Pancreas (tissue), 10 donors: ENCODE results near the gene MYH9. TPM values are rescaled to one million over a fixed set of nuclear protein-coding genes. Genes with fewer than 3 reads are reported as not detected.
A peak's percentile ranks its signal among the peaks of the same experiment; 100 is the strongest.

Source experiments
- ATAC-seq, 4 donors: fragments of 200-7000 bp; cut with Tn5 transposase; one replicate each; pipeline versions ENCODE4 v1.8.0 to v1.9.1; 2020; ENCODE audit warnings: mild to moderate bottlenecking in 4 of 4, moderate library complexity in 4 of 4
- DNase-seq, 6 donors: peaks; one replicate each; pipeline ENCODE4 v3.0.0-alpha.2; 2020
- FAIRE-seq: peaks from 2 replicates; lab custom pipeline; 2012; peaks lifted over from hg19 to GRCh38; lab: Jason Lieb, UNC
- H3K27ac ChIP-seq, 4 donors: fragments of 200-600 bp; sonication (generic); 1 replicate in 3 of 4; 2 replicates in 1 of 4; pipeline versions ENCODE4 v1.5.0 to v1.8.0; 2020
- H3K27me3 ChIP-seq, 4 donors: fragments of 200-600 bp; one replicate each; pipeline ENCODE4 v1.8.0; 2021
- H3K36me3 ChIP-seq, 3 donors: fragments of 200-600 bp; sonication (generic) in 1 of 3; one replicate each; pipeline versions ENCODE4 v1.5.0 to v1.8.0; 2020 to 2021
- H3K4me1 ChIP-seq, 3 donors: fragments of 200-600 bp; one replicate each; pipeline ENCODE4 v1.8.0; 2021
- H3K4me3 ChIP-seq, 4 donors: fragments of 200-600 bp; sonication (generic) in 2 of 4; one replicate each; pipeline versions ENCODE4 v1.5.0 to v1.8.0; 2020 to 2021
- H3K9me3 ChIP-seq, 4 donors: fragments of 200-600 bp; one replicate each; pipeline ENCODE4 v1.8.0; 2021
- WGBS, 2 donors: extraction: QIAGEN DNeasy Blood & Tissue Kit; methylation state at CpG; one replicate each; pipeline ENCODE4 v1.1.7; 2013; 5-methylcytosine and 5-hydroxymethylcytosine counted together
- intact Hi-C, 3 donors: fragments of 100-400 bp; cut with DNase I; formaldehyde crosslinking; loops; one replicate each; pipeline versions ENCODE4 v1.11.1 to v1.14.2; 2022
- polyA plus RNA-seq, 2 donors: library from polyadenylated mRNA; stranded (reverse); fragments of 200-250 nt; gene quantifications; one replicate each; pipeline ENCODE4 v1.2.3, GENCODE V29; 2013
- total RNA-seq, 6 donors: library from RNA; stranded (reverse); fragmentation: NEBNext Ultra II Directional in 4 of 6; extraction: Animal tissue kit (Norgen Biotek cat#: 25700) in 4 of 6; gene quantifications; one replicate each; pipeline versions ENCODE4 v1.2.1 to v1.2.4, GENCODE V29; 2021 to 2023
- TF ChIP-seq, protein P1 (sequence below), 4 donors: fragments of 200-600 bp; sonication (generic) in 3 of 4; IDR thresholded peaks; one replicate each; pipeline versions ENCODE4 v1.5.0 to v1.8.0; 2021; ENCODE audit warnings: antibody characterized with exemption in 4 of 4
- donor health status: healthy with polysubstance abuse.
- donor health status: DM: no; HTN: no; CAD: no; lungs with moderate emphysema.
- donor health status: DM: no; HTN: no; CAD: no.
- donor health status: control.
- donor health status: control.
- donor health status: Bipolar disorder and iron deficiency.
- donor health status: DM: yes; HTN: yes; CAD: no.
- donor health status: DM: no; HTN: no; CAD: no.
- donor health status: DM: no; HTN: no; CAD: no.
- donor health status: DM: yes; HTN: yes; CAD: no.

The MYH9 gene
- total and polyA plus RNA-seq, 8 donors, result 80.9 to 554 (median 376) TPM

DNA sequence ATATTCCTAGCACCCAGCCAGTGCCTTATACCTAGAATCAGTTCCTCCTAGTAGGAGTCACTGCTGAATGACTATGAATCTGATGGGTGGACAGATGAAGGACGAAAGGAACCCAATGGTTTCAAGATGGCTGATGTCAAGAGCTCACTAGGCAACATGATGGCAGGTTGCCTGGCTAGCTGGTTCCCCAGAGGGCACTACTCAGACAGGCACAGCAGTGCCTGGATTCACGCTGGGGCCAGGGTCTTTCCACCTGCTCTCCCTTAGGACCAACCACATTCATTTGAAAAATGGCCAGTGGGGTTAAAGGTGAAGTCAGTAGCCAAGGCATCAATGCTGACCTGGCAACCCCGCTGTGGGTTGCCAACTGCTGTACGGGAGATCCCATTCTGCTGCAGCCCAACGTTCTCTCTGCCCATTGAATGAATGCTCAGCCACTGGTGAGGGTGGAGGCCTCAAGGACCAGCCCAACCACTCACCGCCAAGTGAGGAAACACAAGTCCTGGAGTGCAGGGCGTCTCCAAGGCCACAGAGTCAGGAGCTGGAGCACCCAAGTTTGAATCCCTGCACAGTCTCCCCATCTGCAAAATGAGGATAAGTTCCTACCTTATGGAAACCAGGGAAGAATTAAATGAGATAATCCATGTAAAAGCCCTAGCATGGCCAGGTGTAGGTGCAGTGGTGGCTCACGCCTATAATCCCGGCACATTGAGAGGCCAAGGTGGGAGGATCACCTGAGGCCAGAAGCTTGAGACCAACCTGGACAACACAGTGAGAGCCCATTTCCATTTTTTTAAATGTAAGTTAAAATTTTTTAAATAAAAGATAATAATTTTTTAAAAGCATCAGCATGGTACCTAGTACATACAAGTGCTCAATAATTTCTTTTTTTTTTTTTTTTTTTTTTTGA is 12.4 kb downstream of the MYH9 start:
- FAIRE-seq, result no peak
- Histone ChIP-seq H3K36me3 (no peaks in the 10 kb centered on the region), H3K4me3 (no peak overlapping the region), H3K4me1 (peaks cover 56 to 93% (median 63%) of the 10 kb centered on the region in 3 donors), H3K9me3 (no peaks in the 10 kb centered on the region), H3K27me3 (no peaks in the 10 kb centered on the region), H3K27ac (peak overlapping the region in 2 of 4 donors; percentile 8 to 33)
- 57 to 58% methylated on average over 9 of the region's 9 CpGs for WGBS, 2 donors
- TF ChIP-seq, protein P1, sequence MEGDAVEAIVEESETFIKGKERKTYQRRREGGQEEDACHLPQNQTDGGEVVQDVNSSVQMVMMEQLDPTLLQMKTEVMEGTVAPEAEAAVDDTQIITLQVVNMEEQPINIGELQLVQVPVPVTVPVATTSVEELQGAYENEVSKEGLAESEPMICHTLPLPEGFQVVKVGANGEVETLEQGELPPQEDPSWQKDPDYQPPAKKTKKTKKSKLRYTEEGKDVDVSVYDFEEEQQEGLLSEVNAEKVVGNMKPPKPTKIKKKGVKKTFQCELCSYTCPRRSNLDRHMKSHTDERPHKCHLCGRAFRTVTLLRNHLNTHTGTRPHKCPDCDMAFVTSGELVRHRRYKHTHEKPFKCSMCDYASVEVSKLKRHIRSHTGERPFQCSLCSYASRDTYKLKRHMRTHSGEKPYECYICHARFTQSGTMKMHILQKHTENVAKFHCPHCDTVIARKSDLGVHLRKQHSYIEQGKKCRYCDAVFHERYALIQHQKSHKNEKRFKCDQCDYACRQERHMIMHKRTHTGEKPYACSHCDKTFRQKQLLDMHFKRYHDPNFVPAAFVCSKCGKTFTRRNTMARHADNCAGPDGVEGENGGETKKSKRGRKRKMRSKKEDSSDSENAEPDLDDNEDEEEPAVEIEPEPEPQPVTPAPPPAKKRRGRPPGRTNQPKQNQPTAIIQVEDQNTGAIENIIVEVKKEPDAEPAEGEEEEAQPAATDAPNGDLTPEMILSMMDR (IDR thresholded peaks at IDR 0.05), result no peak
- intact Hi-C loops, result no loop called here
- ATAC-seq, result peak in 2 of 4 donors; percentile 16 to 20
- DNase-seq, result no peak

DNA sequence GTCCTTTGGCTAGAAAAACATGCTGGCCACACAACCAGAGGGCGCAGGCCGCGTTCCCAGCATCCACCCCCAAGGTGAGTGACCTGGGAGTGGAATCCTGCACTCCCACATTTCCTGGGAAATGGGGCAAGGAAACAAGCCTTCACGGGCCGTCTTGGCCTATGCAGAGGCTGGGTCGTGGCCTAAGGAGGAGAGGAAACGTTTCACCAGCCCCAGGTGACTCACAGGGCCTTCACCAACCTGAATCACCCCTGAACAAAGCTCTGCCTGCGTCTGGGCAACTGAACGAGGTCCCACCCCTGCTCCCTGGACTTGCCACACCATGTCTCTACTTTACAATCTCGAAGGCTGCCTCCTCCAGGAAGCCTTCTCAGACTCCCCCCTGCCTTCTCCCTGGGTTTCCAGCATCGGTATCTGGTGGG is 13.2 kb downstream of the MYH9 start:
- peak in 1 of 4 donors; percentile 13 for ATAC-seq
- H3K4me3 ChIP-seq, result no peak overlapping the region
- WGBS, 2 donors, result 69 to 70% methylated on average over 11 of the region's 11 CpGs
- DNase-seq, result no peak
- H3K36me3 ChIP-seq, result no peaks in the 10 kb centered on the region
- H3K4me1 ChIP-seq, result peaks cover 63 to 93% (median 70%) of the 10 kb centered on the region in 3 donors
- H3K27ac ChIP-seq, result peak overlapping the region in 2 of 4 donors; percentile 8 to 33
- FAIRE-seq, result no peak
- no peaks in the 10 kb centered on the region for H3K27me3 ChIP-seq
- no peaks in the 10 kb centered on the region for H3K9me3 ChIP-seq
- TF ChIP-seq, protein P1 (IDR thresholded peaks at IDR 0.05), result no peak
- intact Hi-C loops, result no loop called here

DNA sequence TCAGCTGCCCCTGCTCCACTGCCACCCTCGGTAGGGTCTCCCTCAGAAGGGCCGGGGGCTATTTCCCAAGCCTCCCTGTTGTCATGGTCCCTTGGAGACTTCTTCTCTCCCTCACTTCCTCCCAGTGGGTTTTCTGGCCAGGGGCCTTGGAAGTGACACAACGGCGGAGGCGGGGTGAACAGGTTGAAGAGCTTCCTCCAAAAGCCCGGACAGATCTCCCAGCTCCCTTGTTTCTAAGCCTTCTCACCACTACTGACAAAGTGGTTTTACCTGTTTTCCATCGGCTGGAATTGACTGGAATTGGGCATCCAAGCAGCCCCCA is 14.5 kb downstream of the MYH9 start:
- WGBS, 2 donors, result 28 to 48% methylated on average over 7 of the region's 7 CpGs
- TF ChIP-seq, protein P1 (IDR thresholded peaks at IDR 0.05), result no peak
- ATAC-seq, result peak in 3 of 4 donors; percentile 14 to 22 (median 20)
- no peak overlapping the region for H3K4me3 ChIP-seq
- peak in 2 of 6 donors; percentile 47 to 50 for DNase-seq
- no peaks in the 10 kb centered on the region for H3K27me3 ChIP-seq
- H3K9me3 ChIP-seq, result no peaks in the 10 kb centered on the region
- intact Hi-C loops, result no loop called here
- peaks cover 70 to 93% (median 76%) of the 10 kb centered on the region in 3 donors for H3K4me1 ChIP-seq
- no peaks in the 10 kb centered on the region for H3K36me3 ChIP-seq
- no peak for FAIRE-seq
- peak overlapping the region in 3 of 4 donors; percentile 53 to 86 (median 75) for H3K27ac ChIP-seq

DNA sequence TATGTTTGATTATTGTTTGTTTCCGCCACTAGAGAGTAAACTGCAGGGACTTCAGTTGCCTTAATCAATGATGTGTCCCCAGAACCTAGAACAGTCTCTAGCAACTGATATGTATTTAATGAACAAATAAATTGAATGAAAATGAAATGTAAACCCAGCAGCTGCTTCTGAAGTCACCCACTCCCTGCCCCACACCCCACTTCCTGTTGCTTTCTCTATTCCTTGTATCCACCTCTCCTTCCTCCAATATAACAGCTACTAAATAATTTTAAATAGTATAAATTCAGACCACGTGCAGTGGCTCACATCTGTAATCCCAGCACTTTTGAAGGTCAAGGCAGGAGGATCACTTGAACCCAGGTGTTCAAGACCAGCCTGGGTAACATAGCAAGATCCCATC is 15.8 kb downstream of the MYH9 start:
- TF ChIP-seq, protein P1 (IDR thresholded peaks at IDR 0.05), result no peak
- ATAC-seq, result no peak
- intact Hi-C loops, result no loop called here
- no peaks in the 10 kb centered on the region for H3K9me3 ChIP-seq
- no peak overlapping the region for H3K4me3 ChIP-seq
- no peak for DNase-seq
- 77 to 81% methylated on average over 2 of the region's 2 CpGs for WGBS, 2 donors
- FAIRE-seq, result no peak
- H3K4me1 ChIP-seq, result peaks cover 80 to 96% (median 86%) of the 10 kb centered on the region in 3 donors
- H3K27ac ChIP-seq, result peak overlapping the region in 3 of 4 donors; percentile 38 to 86 (median 75)
- no peaks in the 10 kb centered on the region for H3K27me3 ChIP-seq
- H3K36me3 ChIP-seq, result no peaks in the 10 kb centered on the region
